Smooth muscle cell of the coronary artery (primary cell): ENCODE measurements around the gene TRA2B. TPM values are rescaled to one million over a fixed set of nuclear protein-coding genes. Genes with fewer than 3 reads are reported as not detected.

Experiments used
- total RNA-seq: library from RNA; depleted of rRNA; stranded (reverse); fragments of >200 nt; gene quantifications from 2 replicates; pipeline ENCODE4 v1.2.3, GENCODE V29; 2014; ENCODE audit warnings: low replicate concordance

TRA2B gene
- total RNA-seq, result 149 and 162 TPM in 2 replicates

DNA sequence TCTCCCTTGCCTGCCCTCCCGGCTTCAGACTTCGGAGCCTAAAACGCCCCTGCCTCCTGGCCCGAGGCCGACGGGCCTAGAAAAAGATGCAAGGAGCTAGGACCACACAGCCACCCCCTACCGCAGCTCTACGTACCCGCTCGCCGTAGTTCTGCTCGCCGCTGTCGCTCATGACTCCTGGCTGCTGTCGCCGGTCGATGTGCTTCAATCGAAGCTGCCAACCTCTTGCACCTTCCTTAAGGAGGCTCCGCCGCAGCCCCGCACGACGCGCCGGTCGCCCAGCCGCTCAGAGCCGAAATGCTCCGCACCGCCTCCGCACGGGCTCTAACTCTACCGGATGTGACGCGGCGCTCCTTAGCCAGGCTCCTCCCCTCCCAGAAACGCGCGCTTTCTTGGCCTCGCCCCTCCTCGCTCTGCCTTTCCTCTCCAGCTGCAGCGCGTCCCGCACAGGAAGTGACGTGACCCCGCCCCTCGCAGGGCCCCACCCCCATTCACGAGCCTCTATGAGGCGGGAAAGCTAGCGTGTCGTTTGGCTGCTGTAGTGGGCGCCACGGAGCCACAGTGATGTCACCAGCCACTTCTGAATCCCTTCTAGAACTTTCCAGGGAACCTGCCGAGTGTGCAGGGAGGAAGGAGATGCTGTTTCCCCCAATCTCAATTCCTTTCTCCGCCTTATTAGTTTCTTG lies at the start of gene TRA2B:
TSS of gene TRA2B (minus strand) at position 326 of the 686 bp plus-strand sequence. CDS start at position 172, 154 bp downstream.

Other genes with a start within 250 kb of the TRA2B start
- 12.0 and 29.1 TPM in 2 replicates for gene IGF2BP2, start 113.0 kb downstream of the TRA2B start, total RNA-seq
- gene ETV5, start 171.1 kb upstream of the TRA2B start, total RNA-seq, result 11.0 and 24.7 TPM in 2 replicates